Skeletal muscle tissue (tissue), 4 donors: ENCODE results near the gene ADARB1. TPM values are rescaled to one million over a fixed set of nuclear protein-coding genes. Genes with fewer than 3 reads are reported as not detected.

Source experiments
- H3K27ac ChIP-seq: one replicate; pipeline ENCODE4 v1.7.0; 2013; ENCODE audit warnings: mild to moderate bottlenecking, low read depth, low read length, inconsistent platforms
- H3K27me3 ChIP-seq, 3 donors: one replicate each; pipeline ENCODE4 v1.7.0; 2013; ENCODE audit warnings: low read length in 3 of 3; ENCODE audit not compliant: control insufficient read depth in 3 of 3, insufficient read depth in 3 of 3
- H3K36me3 ChIP-seq, 3 donors: one replicate each; pipeline ENCODE4 v1.7.0; 2013; ENCODE audit warnings: low read length in 3 of 3; ENCODE audit not compliant: control insufficient read depth in 3 of 3, insufficient read depth in 3 of 3
- H3K4me1 ChIP-seq, 3 donors: one replicate each; pipeline ENCODE4 v1.7.0; 2013; ENCODE audit warnings: low read length in 3 of 3, mild to moderate bottlenecking in 3 of 3; ENCODE audit not compliant: control insufficient read depth in 3 of 3, insufficient read depth in 3 of 3
- H3K4me3 ChIP-seq, 3 donors: one replicate each; pipeline ENCODE4 v1.7.0; 2013; ENCODE audit warnings: low read length in 3 of 3
- H3K9ac ChIP-seq, 3 donors: one replicate each; pipeline ENCODE4 v1.7.0; 2013; ENCODE audit warnings: low read length in 3 of 3, mild to moderate bottlenecking in 3 of 3, moderate library complexity in 2 of 3, low read depth in 1 of 3
- H3K9me3 ChIP-seq, 3 donors: one replicate each; pipeline ENCODE4 v1.7.0; 2013; ENCODE audit warnings: low read length in 3 of 3; ENCODE audit not compliant: control insufficient read depth in 3 of 3
- total RNA-seq: library from RNA; depleted of rRNA; stranded (reverse); fragments of >200 nt; gene quantifications from one replicate; pipeline ENCODE4 v1.2.3, GENCODE V29; 2014
- donor health status: Osteomylitis.

ADARB1 gene
- total RNA-seq, 1 donor from 2014 or later = 16.2 TPM

DNA sequence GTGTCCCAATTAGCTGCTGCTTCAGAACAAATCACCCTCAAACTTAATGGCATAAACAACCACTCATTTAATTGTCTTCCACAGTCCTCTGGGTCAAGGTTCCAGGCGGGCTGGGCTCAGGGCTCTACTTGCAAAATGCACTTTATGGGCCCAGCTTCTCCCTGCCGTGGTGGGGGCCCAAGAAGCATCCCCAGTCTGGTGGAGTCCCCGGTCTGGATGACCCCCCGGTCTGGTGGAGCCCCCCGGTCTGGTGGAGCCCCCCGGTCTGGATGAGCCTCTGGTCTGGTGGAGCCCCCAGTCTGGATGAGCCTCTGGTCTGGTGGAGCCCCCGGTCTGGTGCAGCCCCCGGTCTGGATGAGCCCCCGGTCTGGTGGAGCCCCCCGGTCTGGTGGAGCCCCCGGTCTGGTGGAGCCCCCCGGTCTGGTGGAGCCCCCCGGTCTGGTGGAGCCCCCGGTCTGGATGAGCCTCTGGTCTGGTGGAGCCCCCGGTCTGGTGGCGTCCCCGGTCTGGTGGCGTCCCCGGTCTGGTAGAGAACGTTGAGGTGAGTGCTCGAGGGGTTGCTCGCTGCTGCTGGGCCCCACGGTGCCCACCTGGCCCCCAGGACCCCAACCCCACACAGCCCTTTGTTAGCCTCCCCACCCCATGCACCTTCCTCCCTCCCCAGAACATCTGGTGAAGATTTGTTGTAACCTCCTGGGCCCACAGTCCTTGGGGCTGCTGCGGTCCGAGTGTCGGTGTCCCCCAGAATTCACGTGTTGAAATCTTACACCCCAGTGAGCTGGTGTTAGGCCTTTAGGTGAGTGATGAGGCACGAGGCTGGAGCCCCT, 179.5 kb downstream of the ADARB1 start:
- H3K27ac ChIP-seq = no peak overlapping the region
- no peak overlapping the region for H3K4me3 ChIP-seq
- H3K27me3 ChIP-seq = peaks cover 41 to 55% (median 45%) of the 10 kb centered on the region in 3 donors
- no peak overlapping the region for H3K9ac ChIP-seq
- H3K36me3 ChIP-seq = no peaks in the 10 kb centered on the region
- H3K4me1 ChIP-seq = peaks cover 2 to 4% (median 3%) of the 10 kb centered on the region in 3 donors
- H3K9me3 ChIP-seq = no peaks in the 10 kb centered on the region

DNA sequence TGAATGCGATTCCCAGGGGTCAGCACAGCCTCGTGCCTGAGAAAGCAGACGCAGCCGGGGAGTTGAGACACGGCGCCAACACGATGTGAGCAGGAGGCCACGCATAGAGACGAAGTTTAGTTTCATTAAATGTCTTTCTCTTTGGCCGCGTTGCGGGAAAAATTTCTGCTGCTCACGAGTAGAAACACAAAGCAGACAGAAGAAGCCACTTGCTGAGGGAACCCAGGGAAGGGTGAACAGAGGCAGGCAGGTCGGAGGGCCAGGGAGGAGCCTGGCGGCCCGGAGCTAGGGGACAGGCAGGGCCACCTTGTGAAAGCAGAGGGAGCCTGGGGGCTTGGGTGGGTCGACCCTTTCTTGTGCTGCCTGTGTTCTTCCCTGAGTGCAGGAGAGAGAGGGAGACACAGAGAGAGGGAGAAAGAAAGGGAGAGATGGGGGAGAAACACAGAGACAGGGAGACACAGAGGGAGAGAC, 180.1 kb downstream of the ADARB1 start:
- H3K4me1 ChIP-seq = no peaks in the 10 kb centered on the region
- no peak overlapping the region for H3K27ac ChIP-seq
- H3K36me3 ChIP-seq = no peaks in the 10 kb centered on the region
- H3K9ac ChIP-seq = no peak overlapping the region
- H3K27me3 ChIP-seq = peaks cover 41 to 54% (median 45%) of the 10 kb centered on the region in 3 donors
- no peak overlapping the region for H3K4me3 ChIP-seq
- H3K9me3 ChIP-seq = no peaks in the 10 kb centered on the region

DNA sequence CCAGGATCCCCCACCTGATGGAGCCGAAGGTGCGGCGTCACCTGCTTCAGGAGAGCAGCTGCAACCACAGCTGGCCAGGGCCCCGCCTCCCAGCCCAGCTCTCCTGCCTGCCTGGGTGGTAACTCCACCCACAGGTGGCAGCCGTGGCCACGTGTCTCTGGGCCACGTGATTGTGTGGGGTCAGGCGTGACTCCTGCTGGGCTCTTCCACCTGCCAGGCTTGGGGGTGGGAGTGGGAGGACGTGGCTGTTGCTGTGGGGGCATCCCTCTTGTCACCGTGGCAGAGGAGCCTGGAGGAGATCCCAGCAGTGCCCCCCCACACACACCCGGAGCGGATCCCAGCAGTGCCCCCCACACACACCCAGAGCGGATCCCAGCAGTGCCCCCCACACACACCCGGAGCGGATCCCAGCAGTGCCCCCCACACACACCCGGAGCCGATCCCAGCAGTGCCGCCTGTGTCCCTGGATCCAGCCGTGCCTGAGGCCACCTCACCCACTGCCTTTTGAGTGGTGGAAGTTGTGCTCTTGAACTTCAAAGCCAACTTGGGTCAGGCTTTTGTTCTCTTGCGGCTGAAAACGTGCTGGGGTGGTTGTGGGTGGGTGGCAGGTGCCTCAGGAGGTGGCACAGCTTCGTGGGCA, 181.1 kb downstream of the ADARB1 start:
- H3K27ac ChIP-seq = no peak overlapping the region
- peaks cover 39 to 55% (median 45%) of the 10 kb centered on the region in 3 donors for H3K27me3 ChIP-seq
- H3K4me3 ChIP-seq = no peak overlapping the region
- no peak overlapping the region for H3K9ac ChIP-seq
- H3K36me3 ChIP-seq = no peaks in the 10 kb centered on the region
- no peaks in the 10 kb centered on the region for H3K9me3 ChIP-seq
- H3K4me1 ChIP-seq = no peaks in the 10 kb centered on the region

DNA sequence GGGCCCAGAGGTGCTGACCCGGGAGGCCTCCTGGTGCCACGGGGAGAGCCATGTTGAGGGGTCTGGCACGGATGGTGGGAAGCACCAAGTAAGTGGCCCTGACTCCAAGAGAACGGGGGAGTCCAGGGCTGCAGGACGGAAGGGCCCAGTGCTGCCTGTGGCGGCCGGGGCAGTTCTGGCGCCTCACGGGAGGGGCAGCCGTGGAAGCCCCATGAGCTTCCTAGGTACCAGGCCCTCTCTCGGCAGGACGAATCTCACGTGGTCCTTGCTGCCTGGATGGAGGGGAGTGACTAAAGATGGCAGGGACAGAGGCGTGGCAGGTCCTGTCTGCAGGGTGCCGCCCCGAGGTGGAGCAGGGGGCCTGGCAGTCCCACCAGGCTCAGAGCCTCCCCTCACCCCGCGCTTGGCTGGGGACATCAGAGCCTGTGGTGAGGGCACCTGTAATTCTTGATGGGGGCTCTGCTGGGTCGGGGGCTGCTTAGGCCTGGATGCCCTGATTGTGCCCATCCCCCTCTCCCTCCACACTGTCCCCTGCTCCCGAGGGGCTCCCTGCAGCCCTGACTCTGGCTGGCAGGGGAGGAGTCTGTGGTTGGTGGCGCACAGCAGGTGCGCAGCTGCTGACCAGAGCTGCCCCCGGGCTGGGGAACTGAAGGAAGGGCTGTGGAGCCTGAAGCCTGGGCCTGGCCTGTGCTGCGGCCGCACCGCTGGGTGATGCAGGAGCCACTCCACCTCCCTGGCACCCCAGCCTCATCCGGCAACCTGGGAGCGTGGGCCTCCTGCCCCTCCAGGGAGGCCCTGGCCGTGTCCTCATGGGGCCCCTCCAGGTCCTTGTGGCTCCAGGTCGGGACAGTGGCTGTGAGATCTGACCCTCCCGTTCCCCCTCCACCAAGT, 181.9 kb downstream of the ADARB1 start:
- no peaks in the 10 kb centered on the region for H3K4me1 ChIP-seq
- no peak overlapping the region for H3K9ac ChIP-seq
- H3K36me3 ChIP-seq = no peaks in the 10 kb centered on the region
- peaks cover 38 to 55% (median 45%) of the 10 kb centered on the region in 3 donors for H3K27me3 ChIP-seq
- no peaks in the 10 kb centered on the region for H3K9me3 ChIP-seq
- H3K4me3 ChIP-seq = no peak overlapping the region
- no peak overlapping the region for H3K27ac ChIP-seq

DNA sequence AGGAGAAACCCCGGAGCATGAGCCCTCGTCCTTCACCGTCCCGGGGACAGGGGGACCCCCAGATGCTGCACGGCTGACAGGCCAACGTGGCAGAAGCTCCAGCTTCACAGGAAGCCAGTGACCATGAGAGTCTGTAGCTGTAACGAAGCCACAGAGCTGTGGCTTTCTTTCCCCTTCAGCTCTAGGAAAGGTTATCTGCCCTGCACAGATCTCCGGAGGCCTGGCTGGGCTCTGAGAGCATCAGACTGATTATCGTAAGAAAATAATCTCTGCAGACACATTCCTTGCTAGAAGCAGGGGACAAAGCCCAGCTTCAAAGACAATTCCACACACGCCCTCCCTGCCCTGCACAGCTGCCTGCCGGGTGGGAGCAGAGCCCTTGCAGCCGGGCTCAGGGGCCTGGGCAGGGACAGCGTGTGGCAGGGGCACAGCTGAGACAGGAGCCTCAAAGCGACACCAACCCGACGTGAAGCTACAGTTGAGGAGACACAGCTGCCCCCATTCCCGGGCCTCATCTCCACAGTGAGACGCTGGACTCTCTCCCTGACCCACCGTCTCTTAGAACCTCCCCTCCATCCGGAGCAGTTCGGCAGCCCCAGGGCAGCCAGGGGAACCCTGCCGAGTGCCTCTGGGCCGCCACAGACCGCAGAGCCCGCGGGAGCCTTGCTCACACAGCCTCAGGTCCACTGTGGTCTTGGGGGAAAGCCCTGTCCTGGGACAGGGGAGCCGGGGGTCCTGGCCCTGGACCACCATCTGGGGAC, 182.7 kb downstream of the ADARB1 start:
- no peaks in the 10 kb centered on the region for H3K9me3 ChIP-seq
- H3K36me3 ChIP-seq = peaks cover 0 to 3% (median 0%) of the 10 kb centered on the region in 3 donors
- H3K27me3 ChIP-seq = peaks cover 38 to 55% (median 45%) of the 10 kb centered on the region in 3 donors
- H3K4me3 ChIP-seq = no peak overlapping the region
- H3K27ac ChIP-seq = no peak overlapping the region
- no peak overlapping the region for H3K9ac ChIP-seq
- H3K4me1 ChIP-seq = no peaks in the 10 kb centered on the region

DNA sequence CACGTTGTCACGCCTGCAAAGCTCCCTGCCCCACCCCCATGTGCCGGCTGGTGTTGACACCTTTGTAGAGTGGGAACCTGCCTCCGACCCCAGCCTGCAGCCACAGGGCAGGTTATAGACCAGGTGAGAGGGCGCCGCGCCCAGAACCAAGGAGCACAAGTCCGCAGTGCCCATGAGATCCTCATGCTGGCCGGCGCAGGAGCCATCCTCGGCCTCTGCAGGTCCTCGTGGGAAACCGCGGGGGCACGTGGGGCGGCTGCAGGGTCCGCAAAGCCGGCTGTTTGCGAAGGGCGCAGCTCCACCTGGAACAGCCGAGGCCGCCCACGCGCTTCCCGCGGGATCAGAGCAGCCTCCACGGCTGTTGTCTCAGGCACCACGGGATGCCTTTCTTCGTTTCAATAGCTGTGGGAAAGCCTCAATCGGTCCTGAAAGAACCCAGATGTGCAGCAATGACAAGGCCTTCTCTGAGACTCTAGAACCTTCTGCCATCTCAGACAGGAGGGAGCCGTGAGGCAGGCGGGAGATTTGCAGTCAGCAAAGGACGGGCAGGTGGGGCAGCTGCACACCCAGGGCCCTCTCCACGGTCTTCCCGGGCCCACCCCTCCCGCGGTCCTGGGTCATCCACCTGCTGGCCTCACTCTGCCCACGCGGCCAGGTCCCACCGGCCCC, 183.4 kb downstream of the ADARB1 start:
- Histone ChIP-seq H3K9me3 (no peaks in the 10 kb centered on the region), H3K36me3 (peaks cover 0 to 4% (median 0%) of the 10 kb centered on the region in 3 donors), H3K9ac (no peak overlapping the region), H3K4me3 (no peak overlapping the region), H3K27me3 (peaks cover 38 to 55% (median 41%) of the 10 kb centered on the region in 3 donors), H3K4me1 (no peaks in the 10 kb centered on the region), H3K27ac (no peak overlapping the region)

DNA sequence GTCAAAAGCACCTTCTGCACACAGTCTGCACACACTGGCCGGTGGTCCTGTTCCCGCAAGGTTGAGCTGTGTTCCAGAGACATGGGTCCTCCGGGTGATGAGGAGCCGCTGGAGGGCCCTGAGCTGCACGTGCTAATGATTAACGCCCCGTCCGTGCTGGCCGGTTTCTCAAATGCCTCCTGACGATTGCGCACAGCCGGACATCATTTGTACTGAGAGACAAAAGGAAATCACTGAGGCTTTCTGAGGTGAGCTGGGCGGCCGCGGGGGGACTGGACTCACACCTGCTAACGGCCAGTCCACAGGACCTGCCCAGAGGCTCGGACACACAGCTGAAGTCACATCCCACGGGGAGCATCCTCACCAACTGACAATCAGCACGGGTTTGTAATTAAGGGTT, 184.1 kb downstream of the ADARB1 start:
- no peak overlapping the region for H3K4me3 ChIP-seq

DNA sequence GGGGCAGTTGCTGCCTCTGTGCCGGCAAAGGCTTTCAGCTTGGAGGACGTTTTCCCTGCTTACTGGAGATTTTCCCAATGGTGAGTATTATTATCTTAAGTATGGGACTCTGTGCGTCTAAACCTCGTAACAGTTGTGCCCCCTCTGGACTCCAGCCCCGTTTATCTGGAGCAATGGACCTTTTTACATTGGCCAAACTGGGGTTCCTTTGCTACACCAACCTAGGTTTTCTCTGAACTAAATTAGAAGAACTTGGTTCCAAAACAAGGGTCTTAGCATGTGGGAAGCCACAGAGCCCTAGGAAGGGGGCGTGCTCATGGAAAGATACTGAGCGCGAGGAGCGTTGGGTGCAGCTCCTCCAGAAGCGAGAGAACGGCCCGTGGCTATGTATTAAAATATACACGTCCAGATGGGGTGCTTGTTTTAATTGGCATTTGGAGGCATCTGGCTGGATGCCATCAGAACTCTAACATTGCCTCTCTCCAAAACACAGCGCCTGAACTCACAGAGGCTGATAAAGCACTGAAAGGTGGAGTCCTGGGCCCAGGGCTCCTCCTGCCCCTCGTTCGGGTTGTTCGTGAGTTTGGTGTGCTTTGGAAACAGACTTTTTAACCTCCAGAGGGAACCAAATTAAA, 184.9 kb downstream of the ADARB1 start:
- peaks cover 10 to 13% (median 11%) of the 10 kb centered on the region in 3 donors for H3K36me3 ChIP-seq
- no peaks in the 10 kb centered on the region for H3K9me3 ChIP-seq
- no peak overlapping the region for H3K9ac ChIP-seq
- no peak overlapping the region for H3K4me3 ChIP-seq
- H3K27me3 ChIP-seq = peaks cover 32 to 45% (median 36%) of the 10 kb centered on the region in 3 donors
- H3K4me1 ChIP-seq = no peaks in the 10 kb centered on the region
- no peak overlapping the region for H3K27ac ChIP-seq

More for the DNA sequence above, 184.1 kb downstream of the ADARB1 start:
- Histone ChIP-seq H3K27ac (no peak overlapping the region), H3K36me3 (peaks cover 2 to 5% (median 4%) of the 10 kb centered on the region in 3 donors), H3K9me3 (no peaks in the 10 kb centered on the region), H3K4me1 (no peaks in the 10 kb centered on the region), H3K9ac (no peak overlapping the region), H3K27me3 (peaks cover 34 to 49% (median 38%) of the 10 kb centered on the region in 3 donors)
